GM18526 (cell line): ENCODE measurements around the gene ZNF638.

ENCODE experiments used
- POLR2A ChIP-seq: IDR thresholded peaks from 3 replicates; pipeline ENCODE4 v1.6.1; 2011; ENCODE audit not compliant: insufficient read length; ENCODE audit errors: extremely low read depth

The ZNF638 gene

DNA sequence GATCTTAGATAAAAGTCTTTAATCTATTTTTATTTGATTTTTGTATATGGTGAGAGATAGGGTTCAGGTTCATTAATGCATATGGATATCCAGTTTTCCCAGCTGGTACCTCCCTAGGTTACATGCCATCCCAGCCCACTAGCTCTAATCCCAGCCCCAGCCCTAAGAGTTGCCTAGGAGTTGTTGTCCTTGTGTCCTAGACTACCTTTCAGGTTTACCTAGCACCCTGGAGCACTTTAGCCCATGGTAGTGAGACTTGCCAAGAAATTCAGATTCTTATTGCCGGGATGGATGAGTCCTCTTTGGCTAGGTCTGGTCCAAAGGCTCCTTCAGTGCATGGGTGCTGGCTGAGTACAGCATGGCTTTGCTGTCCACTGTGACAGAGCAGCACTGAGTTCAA, 40.5 kb downstream of the ZNF638 start:
- TF ChIP-seq POLR2A: no peak

DNA sequence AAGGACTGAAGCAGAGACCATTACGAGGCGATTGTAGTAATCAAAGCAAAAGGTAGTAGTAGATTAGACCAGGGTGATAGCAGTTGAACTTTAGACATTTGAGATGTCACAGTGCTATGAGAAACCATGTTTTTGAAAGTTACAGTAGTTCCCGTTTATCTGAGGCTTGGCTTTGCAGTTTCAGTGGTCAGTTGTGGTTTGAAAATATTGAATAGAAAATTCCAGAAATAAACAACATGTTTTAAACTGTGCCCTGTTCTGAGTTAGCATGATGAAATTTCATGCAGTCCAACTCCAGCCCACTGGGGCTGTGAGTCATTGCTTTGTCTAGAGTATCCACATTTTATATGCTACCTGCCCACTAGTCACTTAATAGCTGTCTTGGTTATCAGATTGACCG, 47.5 kb downstream of the ZNF638 start:
- no peak for TF ChIP-seq POLR2A

- no peak for TF ChIP-seq POLR2A
Observed at GRCh38 chr2:71380665-71381064, 49.1 kb downstream of the ZNF638 start.

- TF ChIP-seq POLR2A: no peak
Observed at GRCh38 chr2:71385012-71385411, 53.4 kb downstream of the ZNF638 start.

- no peak for TF ChIP-seq POLR2A
Observed at GRCh38 chr2:71388214-71388613, 56.6 kb downstream of the ZNF638 start.

GRCh38 chr2:71389384-71390072, 57.9 kb downstream of the ZNF638 start:
- no peak for TF ChIP-seq POLR2A

DNA sequence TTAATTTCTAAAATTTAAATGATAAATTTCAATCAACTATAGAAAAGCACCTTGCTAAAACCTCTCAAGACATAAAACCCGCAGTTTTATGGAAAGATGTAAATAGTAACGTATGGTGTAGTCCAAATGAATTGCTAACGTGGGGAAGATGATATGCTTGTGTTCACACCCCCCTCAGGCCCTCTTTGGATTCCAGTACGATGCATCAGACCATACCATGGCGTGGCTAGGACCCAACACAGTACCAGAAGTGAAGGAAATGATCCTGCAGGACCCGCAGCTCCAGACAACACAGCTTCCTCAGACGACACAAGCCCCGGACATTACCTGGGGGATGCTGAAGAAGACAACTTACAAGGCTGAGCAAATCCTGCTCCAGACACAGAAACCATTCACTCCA, 61.6 kb downstream of the ZNF638 start:
- TF ChIP-seq POLR2A: no peak

- no peak for TF ChIP-seq POLR2A
Observed at GRCh38 chr2:71395471-71395870, 63.9 kb downstream of the ZNF638 start.

DNA sequence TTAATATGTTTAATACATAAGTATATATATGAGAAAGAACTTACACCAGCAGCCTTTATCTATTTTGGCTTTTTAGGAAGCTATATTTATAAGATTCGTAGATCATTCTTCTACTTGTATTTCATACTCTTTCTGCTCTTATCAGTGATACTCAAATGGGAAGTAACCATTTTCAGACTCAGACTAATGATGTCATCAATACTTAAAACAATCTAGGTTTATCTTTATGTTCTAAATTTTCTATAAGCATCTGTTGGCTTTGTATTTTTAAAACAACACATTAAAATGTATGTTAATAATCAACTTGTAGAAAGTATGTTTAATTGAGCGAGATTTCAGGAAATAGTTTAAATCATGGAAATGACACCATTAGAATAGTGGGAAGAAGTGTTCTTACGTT, 70.8 kb downstream of the ZNF638 start:
- no peak for TF ChIP-seq POLR2A

- no peak for TF ChIP-seq POLR2A
Observed at GRCh38 chr2:71409611-71410010, 78.0 kb downstream of the ZNF638 start.

- TF ChIP-seq POLR2A: no peak
Observed at GRCh38 chr2:71410696-71411095, 79.1 kb downstream of the ZNF638 start.

- TF ChIP-seq POLR2A: no peak
Observed at GRCh38 chr2:71417300-71418202, 86.0 kb downstream of the ZNF638 start.

DNA sequence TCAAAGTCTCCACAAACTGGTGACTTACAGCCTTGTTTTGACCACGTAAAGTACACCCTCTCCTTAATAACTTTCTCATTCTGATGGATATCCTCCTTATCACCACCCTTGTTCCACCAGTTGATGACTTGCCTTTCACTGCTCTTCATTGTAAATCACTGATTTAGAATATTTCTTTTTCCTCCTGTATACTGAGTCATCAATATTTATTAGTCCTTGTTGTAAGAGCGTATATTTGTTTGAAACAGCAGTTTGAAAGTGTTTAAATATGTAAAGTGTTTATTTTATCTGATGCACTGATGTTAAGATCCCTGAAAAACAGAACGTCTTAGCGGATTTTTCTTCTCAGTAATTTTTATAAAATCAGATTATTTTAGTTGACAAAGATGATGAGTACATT, 87.6 kb downstream of the ZNF638 start:
- TF ChIP-seq POLR2A: no peak

GRCh38 chr2:71419976-71420375, 88.4 kb downstream of the ZNF638 start:
- TF ChIP-seq POLR2A: no peak

DNA sequence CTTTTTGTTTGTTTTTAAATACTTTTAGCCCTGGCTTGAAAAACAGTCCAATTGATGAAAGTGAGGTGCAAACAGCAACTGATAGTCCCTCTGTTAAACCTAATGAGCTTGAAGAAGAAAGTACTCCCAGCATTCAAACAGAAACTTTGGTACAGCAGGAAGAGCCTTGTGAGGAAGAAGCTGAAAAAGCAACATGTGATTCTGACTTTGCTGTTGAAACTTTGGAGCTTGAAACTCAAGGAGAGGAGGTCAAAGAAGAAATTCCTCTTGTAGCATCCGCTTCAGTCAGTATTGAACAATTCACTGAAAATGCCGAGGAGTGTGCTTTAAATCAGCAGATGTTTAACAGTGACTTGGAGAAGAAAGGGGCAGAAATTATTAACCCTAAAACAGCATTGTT, 91.2 kb downstream of the ZNF638 start:
- no peak for TF ChIP-seq POLR2A

DNA sequence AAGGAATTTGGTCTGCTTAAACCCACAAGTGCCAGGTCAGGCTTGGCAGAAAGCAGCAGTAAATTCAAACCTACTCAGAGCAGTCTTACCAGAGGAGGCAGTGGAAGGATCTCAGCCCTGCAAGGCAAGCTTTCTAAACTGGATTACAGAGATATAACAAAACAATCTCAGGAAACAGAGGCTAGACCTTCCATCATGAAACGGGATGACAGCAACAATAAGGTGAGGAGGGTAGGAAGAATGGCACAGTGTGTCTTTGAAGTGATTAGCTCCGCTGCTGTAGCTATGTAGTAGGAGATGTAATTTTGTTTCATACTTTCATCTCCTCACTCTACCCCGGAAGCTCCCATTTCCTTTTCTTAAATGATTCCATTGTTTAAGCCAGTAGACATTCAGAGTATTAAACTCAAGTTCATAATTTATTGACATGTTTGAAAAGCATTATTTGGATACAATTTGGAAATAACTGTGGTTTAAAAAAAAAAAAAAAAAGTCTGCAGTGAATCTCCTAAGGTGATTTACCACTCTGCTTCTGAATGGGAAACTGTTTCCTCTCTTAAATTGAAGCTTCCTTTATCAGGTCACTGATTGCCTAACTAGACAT, 92.3 kb downstream of the ZNF638 start:
- no peak for TF ChIP-seq POLR2A
